H9 (cell line): Measurements from ENCODE around the gene FYN. TPM values are rescaled to one million over a fixed set of nuclear protein-coding genes. Genes with fewer than 3 reads are reported as not detected.

Experiments used
- DNase-seq: peaks from one replicate; pipeline ENCODE4 v3.0.0-alpha.2; 2017
- H2AFZ ChIP-seq: one replicate; pipeline ENCODE4 v1.6.1; 2013; ENCODE audit warnings: mild to moderate bottlenecking, low read length, control low read depth, moderate library complexity
- H2AK5ac ChIP-seq: 2 replicates; pipeline ENCODE4 v1.6.1; 2013; ENCODE audit warnings: low read length, control low read depth, mixed read lengths; ENCODE audit not compliant: insufficient read length
- H2BK120ac ChIP-seq: one replicate; pipeline ENCODE4 v1.6.1; 2013; ENCODE audit warnings: low read depth, mild to moderate bottlenecking, low read length, control low read depth, inconsistent platforms; ENCODE audit not compliant: poor library complexity, severe bottlenecking
- H2BK12ac ChIP-seq: 2 replicates; pipeline ENCODE4 v1.6.1; 2013; ENCODE audit warnings: low read length, control low read depth, mixed read lengths, low read depth; ENCODE audit not compliant: insufficient read length
- H2BK15ac ChIP-seq: 2 replicates; pipeline ENCODE4 v1.6.1; 2013; ENCODE audit warnings: low read depth, low read length, control low read depth
- H2BK20ac ChIP-seq: one replicate; pipeline ENCODE4 v1.6.1; 2013; ENCODE audit warnings: low read depth, mild to moderate bottlenecking, low read length, control low read depth, inconsistent platforms; ENCODE audit not compliant: poor library complexity, severe bottlenecking
- H2BK5ac ChIP-seq: 2 replicates; pipeline ENCODE4 v1.6.1; 2013; ENCODE audit warnings: low read length, control low read depth, mixed read lengths; ENCODE audit not compliant: insufficient read length
- H3K14ac ChIP-seq: 2 replicates; pipeline ENCODE4 v1.6.1; 2013; ENCODE audit warnings: low read length, control low read depth; ENCODE audit not compliant: insufficient read depth
- H3K18ac ChIP-seq: 2 replicates; pipeline ENCODE4 v1.6.1; 2013; ENCODE audit warnings: low read depth, mild to moderate bottlenecking, mixed read lengths, low read length, control low read depth; ENCODE audit not compliant: insufficient read length
- H3K23ac ChIP-seq: 2 replicates; pipeline ENCODE4 v1.6.1; 2013; ENCODE audit warnings: low read length, control low read depth, mixed read lengths, low read depth; ENCODE audit not compliant: insufficient read length
- H3K23me2 ChIP-seq: 2 replicates; pipeline ENCODE4 v1.6.1; 2013; ENCODE audit warnings: low read depth, mild to moderate bottlenecking, mixed read lengths, low read length, control low read depth; ENCODE audit not compliant: insufficient read length, poor library complexity, severe bottlenecking
- H3K27ac ChIP-seq: 2 replicates; pipeline ENCODE4 v1.5.1; 2013; ENCODE audit warnings: low read length, control low read depth, mixed read lengths, low read depth; ENCODE audit not compliant: insufficient read length
- H3K27me3 ChIP-seq: 2 replicates; pipeline ENCODE4 v1.6.1; 2013; ENCODE audit warnings: low read length, control low read depth, inconsistent platforms; ENCODE audit not compliant: insufficient read depth
- H3K4ac ChIP-seq: 2 replicates; pipeline ENCODE4 v1.6.1; 2013; ENCODE audit warnings: low read depth, mild to moderate bottlenecking, control low read depth, inconsistent platforms, low read length, moderate library complexity
- H3K4me1 ChIP-seq: 2 replicates; pipeline ENCODE4 v1.6.1; 2013; ENCODE audit warnings: low read length, control low read depth, inconsistent platforms; ENCODE audit not compliant: insufficient read depth
- H3K4me2 ChIP-seq: 2 replicates; pipeline ENCODE4 v1.6.1; 2013; ENCODE audit warnings: low read length, control low read depth, mixed read lengths; ENCODE audit not compliant: insufficient read length, insufficient read depth
- H3K56ac ChIP-seq: 2 replicates; pipeline ENCODE4 v1.6.1; 2013; ENCODE audit warnings: low read depth, mild to moderate bottlenecking, mixed read lengths, low read length, control low read depth; ENCODE audit not compliant: insufficient read length
- H3K79me1 ChIP-seq: 2 replicates; pipeline ENCODE4 v1.6.1; 2013; ENCODE audit warnings: low read depth, mild to moderate bottlenecking, moderate library complexity, low read length, control low read depth, inconsistent platforms; ENCODE audit not compliant: insufficient read depth, poor library complexity, severe bottlenecking
- H3K79me2 ChIP-seq: 2 replicates; pipeline ENCODE4 v1.6.1; 2013; ENCODE audit warnings: low read length, control low read depth, inconsistent platforms; ENCODE audit not compliant: insufficient read depth
- H3K9ac ChIP-seq: 2 replicates; pipeline ENCODE4 v1.6.1; 2013; ENCODE audit warnings: low read length, control low read depth, mixed read lengths; ENCODE audit not compliant: insufficient read length; ENCODE audit errors: extremely low read depth
- H3K9me3 ChIP-seq: one replicate; pipeline ENCODE4 v1.6.1; 2013; ENCODE audit warnings: low read depth, low read length, inconsistent platforms; ENCODE audit not compliant: control insufficient read depth
- H3T11ph ChIP-seq: one replicate; pipeline ENCODE4 v1.6.1; 2013; ENCODE audit warnings: mild to moderate bottlenecking, low read length, control low read depth, inconsistent platforms
- H4K20me1 ChIP-seq: one replicate; pipeline ENCODE4 v1.6.1; 2013; ENCODE audit not compliant: control insufficient read depth, insufficient read length, insufficient read depth
- H4K5ac ChIP-seq: 2 replicates; pipeline ENCODE4 v1.6.1; 2013; ENCODE audit warnings: low read depth, mild to moderate bottlenecking, mixed read lengths, low read length, control low read depth; ENCODE audit not compliant: insufficient read length
- H4K8ac ChIP-seq: replicated peaks from 2 replicates; pipeline ENCODE4 v1.6.1; 2013; ENCODE audit warnings: low read length, control low read depth, mixed read lengths, low read depth; ENCODE audit not compliant: insufficient read length
- H4K91ac ChIP-seq: 2 replicates; pipeline ENCODE4 v1.6.1; 2013; ENCODE audit warnings: low read depth, mild to moderate bottlenecking, moderate library complexity, mixed read lengths, low read length, control low read depth; ENCODE audit not compliant: insufficient read length
- H3K27ac Mint-ChIP-seq, 3 experiments: 2 replicates in 2 of 3; 3 replicates in 1 of 3; pipeline ENCODE4 v1.8.0; 2020 to 2021; ENCODE audit warnings: mixed read lengths in 3 of 3, mild to moderate bottlenecking in 1 of 3, moderate library complexity in 1 of 3
- H3K27me3 Mint-ChIP-seq: 2 replicates; pipeline ENCODE4 v1.8.0; 2021; ENCODE audit warnings: low read depth, mild to moderate bottlenecking, moderate library complexity, mixed read lengths
- H3K36me3 Mint-ChIP-seq, 3 experiments: 2 replicates in 2 of 3; 3 replicates in 1 of 3; pipeline ENCODE4 v1.8.0; 2020 to 2021; ENCODE audit warnings: low read depth in 3 of 3, mixed read lengths in 3 of 3; ENCODE audit not compliant: insufficient read depth in 1 of 3
- H3K4me1 Mint-ChIP-seq, 2 experiments: 2 replicates each; pipeline ENCODE4 v1.8.0; 2020; ENCODE audit warnings: mixed read lengths in 2 of 2
- H3K4me3 Mint-ChIP-seq, 2 experiments: 2 replicates in 1 of 2; 3 replicates in 1 of 2; pipeline ENCODE4 v1.8.0; 2020 to 2021; ENCODE audit warnings: mild to moderate bottlenecking in 2 of 2, mixed read lengths in 2 of 2, moderate library complexity in 1 of 2
- H3K9me3 Mint-ChIP-seq, 2 experiments: 2 replicates in 1 of 2; 3 replicates in 1 of 2; pipeline ENCODE4 v1.8.0; 2020; ENCODE audit warnings: mild to moderate bottlenecking in 2 of 2, mixed read lengths in 2 of 2, moderate library complexity in 1 of 2
- WGBS: extraction: QIAGEN DNeasy Blood & Tissue Kit; methylation state at CpG from one replicate; pipeline ENCODE4 v1.1.7; 2013; ENCODE audit warnings: missing lambda C conversion rate, low lambda C conversion rate, mixed read lengths; ENCODE audit not compliant: insufficient read length; ENCODE audit errors: extremely low coverage; 5-methylcytosine and 5-hydroxymethylcytosine counted together
- total RNA-seq: library from RNA; stranded (reverse); gene quantifications from 2 replicates; pipeline ENCODE4 v1.2.1, GENCODE V29; 2021
- TF ChIP-seq, protein P1 (sequence below): fragments of 200-600 bp; sonication (generic); conservative IDR thresholded peaks from 3 replicates; pipeline ENCODE4 v1.8.0; 2021; ENCODE audit warnings: antibody characterized with exemption, mild to moderate bottlenecking

The FYN gene
- total RNA-seq, 1 experiment from 2014 or later: 64.8 TPM

DNA sequence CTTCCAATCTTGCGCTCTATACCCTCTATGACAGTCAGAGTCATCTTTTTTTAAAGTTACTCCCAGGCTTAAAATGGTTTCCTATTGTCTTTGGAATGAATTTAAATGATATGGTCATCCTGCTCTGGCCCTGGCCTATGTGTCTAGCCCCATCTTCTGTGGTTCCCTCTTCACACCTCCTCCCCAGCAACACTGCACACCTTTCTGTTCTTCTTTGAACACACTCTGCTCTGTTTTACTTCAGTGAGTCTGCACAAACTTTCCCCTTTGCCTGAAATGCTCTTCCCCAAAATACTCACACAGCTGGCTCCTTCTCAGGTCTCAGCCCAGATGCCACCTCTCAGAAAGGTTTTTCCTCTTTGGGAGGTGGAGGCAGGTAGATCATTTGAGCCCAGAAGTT, 132.7 kb downstream of the FYN start:
- H3K9me3 ChIP-seq: no peaks in the 10 kb centered on the region
- H4K5ac ChIP-seq: no peak overlapping the region
- no peak for DNase-seq
- no peak overlapping the region for H3K23ac ChIP-seq
- no peaks in the 10 kb centered on the region for H3K23me2 ChIP-seq
- H2BK20ac ChIP-seq: no peak overlapping the region
- no peaks in the 10 kb centered on the region for H3K79me2 ChIP-seq
- Mint-ChIP-seq H3K9me3 (no peaks in the 10 kb centered on the region), H3K27me3 (no peaks in the 10 kb centered on the region), H3K4me3 (no peak overlapping the region), H3K27ac (no peak overlapping the region), H3K36me3 (peaks cover 0 to 5% (median 4%) of the 10 kb centered on the region in 3 experiments; a peak in 4 of 7 replicates), H3K4me1 (peaks cover 13 to 19% of the 10 kb centered on the region in 2 experiments)
- H3K27ac ChIP-seq: no peak overlapping the region
- H3K18ac ChIP-seq: no peak overlapping the region
- no peak overlapping the region for H2BK5ac ChIP-seq
- H2AFZ ChIP-seq: no peak overlapping the region
- H4K91ac ChIP-seq: no peak overlapping the region
- H4K20me1 ChIP-seq: no peaks in the 10 kb centered on the region
- TF ChIP-seq, protein P1, sequence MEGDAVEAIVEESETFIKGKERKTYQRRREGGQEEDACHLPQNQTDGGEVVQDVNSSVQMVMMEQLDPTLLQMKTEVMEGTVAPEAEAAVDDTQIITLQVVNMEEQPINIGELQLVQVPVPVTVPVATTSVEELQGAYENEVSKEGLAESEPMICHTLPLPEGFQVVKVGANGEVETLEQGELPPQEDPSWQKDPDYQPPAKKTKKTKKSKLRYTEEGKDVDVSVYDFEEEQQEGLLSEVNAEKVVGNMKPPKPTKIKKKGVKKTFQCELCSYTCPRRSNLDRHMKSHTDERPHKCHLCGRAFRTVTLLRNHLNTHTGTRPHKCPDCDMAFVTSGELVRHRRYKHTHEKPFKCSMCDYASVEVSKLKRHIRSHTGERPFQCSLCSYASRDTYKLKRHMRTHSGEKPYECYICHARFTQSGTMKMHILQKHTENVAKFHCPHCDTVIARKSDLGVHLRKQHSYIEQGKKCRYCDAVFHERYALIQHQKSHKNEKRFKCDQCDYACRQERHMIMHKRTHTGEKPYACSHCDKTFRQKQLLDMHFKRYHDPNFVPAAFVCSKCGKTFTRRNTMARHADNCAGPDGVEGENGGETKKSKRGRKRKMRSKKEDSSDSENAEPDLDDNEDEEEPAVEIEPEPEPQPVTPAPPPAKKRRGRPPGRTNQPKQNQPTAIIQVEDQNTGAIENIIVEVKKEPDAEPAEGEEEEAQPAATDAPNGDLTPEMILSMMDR: no peak
- H3K14ac ChIP-seq: no peak overlapping the region
- no peak overlapping the region for H3K56ac ChIP-seq
- no peak overlapping the region for H3K4ac ChIP-seq
- no peaks in the 10 kb centered on the region for H3K79me1 ChIP-seq
- no peak overlapping the region for H3K4me2 ChIP-seq
- H3K27me3 ChIP-seq: no peaks in the 10 kb centered on the region
- H3K4me1 ChIP-seq: peaks cover 9% of the 10 kb centered on the region; the same call in 1 of the 2 replicates
- no peak overlapping the region for H2BK12ac ChIP-seq
- H2AK5ac ChIP-seq: no peak overlapping the region
- no peak overlapping the region for H3T11ph ChIP-seq
- no peak overlapping the region for H2BK120ac ChIP-seq
- no peak overlapping the region for H2BK15ac ChIP-seq
- no peak overlapping the region for H3K9ac ChIP-seq
- no peak overlapping the region for H4K8ac ChIP-seq
- WGBS: no CpG with 5 or more reads among the region's 1 CpG
